ENCODE results near the gene ELMOD3. TPM values are rescaled to one million over a fixed set of nuclear protein-coding genes. Genes with fewer than 3 reads are reported as not detected.

ELMOD3 gene
- total and polyA plus RNA-seq, 9 of the 15 experiments (the other 6 are each of a cell fraction or from before 2014, with no cell fraction given): 2.7 to 18.7 (median 11.6) TPM

GRCh38 chr2:85353876-85354285 is 688 bp upstream of the ELMOD3 start (continued):
- TF ChIP-seq ZNF561 (CRISPR knock-in tag; conservative IDR thresholded peaks at IDR 0.05): no peak
- TF ChIP-seq TSC22D4 (tag; IDR thresholded peaks at IDR 0.05): no peak
- TF ChIP-seq MAFF (IDR thresholded peaks at IDR 0.05; ENCODE audit: low read length): no peak
- peak; percentile 78 for TF ChIP-seq JUND (IDR thresholded peaks at IDR 0.05; ENCODE audit: borderline replicate concordance, low read depth, low read length)
- TF ChIP-seq JUND (tag; IDR thresholded peaks at IDR 0.05; ENCODE audit: borderline replicate concordance, low read depth, low read length): peak; percentile 57; the same call in 1 of the 3 replicates
- TF ChIP-seq MTA1 (IDR thresholded peaks at IDR 0.05; ENCODE audit: borderline replicate concordance): no peak
- TF ChIP-seq ZBTB26 (CRISPR knock-in tag; IDR thresholded peaks at IDR 0.05): no peak
- no peak for TF ChIP-seq POLR3A (IDR thresholded peaks at IDR 0.05; ENCODE audit: borderline replicate concordance, extremely low read depth, insufficient read depth, insufficient read length)
- TF ChIP-seq MAZ (CRISPR knock-in tag; conservative IDR thresholded peaks at IDR 0.05 in 1 of 2, IDR thresholded peaks at IDR 0.05 in 1 of 2): 0 out of 4 replicates have a peak, but pooled peaks of 1 of the 2 experiments have one; percentile 18
- no peak for TF ChIP-seq BCL6 (CRISPR knock-in tag; IDR thresholded peaks at IDR 0.05)
- TF ChIP-seq BDP1 (IDR thresholded peaks at IDR 0.05; ENCODE audit: insufficient read depth, insufficient read length): no peak
- TF ChIP-seq PRPF4 (IDR thresholded peaks at IDR 0.05; ENCODE audit: insufficient read depth, low read depth, low read length, poor library complexity, severe bottlenecking): no peak
- no peak for TF ChIP-seq SRSF3 (IDR thresholded peaks at IDR 0.05; ENCODE audit: insufficient read depth, low read length)
- no peak for TF ChIP-seq MTF1 (CRISPR knock-in tag; IDR thresholded peaks at IDR 0.05; ENCODE audit: borderline replicate concordance)
- no peak for TF ChIP-seq PTTG1 (tag; IDR thresholded peaks at IDR 0.05; ENCODE audit: low read depth)
- TF ChIP-seq, protein P1, sequence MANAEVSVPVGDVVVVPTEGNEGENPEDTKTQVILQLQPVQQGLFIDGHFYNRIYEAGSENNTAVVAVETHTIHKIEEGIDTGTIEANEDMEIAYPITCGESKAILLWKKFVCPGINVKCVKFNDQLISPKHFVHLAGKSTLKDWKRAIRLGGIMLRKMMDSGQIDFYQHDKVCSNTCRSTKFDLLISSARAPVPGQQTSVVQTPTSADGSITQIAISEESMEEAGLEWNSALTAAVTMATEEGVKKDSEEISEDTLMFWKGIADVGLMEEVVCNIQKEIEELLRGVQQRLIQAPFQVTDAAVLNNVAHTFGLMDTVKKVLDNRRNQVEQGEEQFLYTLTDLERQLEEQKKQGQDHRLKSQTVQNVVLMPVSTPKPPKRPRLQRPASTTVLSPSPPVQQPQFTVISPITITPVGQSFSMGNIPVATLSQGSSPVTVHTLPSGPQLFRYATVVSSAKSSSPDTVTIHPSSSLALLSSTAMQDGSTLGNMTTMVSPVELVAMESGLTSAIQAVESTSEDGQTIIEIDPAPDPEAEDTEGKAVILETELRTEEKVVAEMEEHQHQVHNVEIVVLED (CRISPR knock-in tag; IDR thresholded peaks at IDR 0.05): no peak
- TF ChIP-seq EHMT2 (IDR thresholded peaks at IDR 0.05): 0 out of 2 replicates have a peak, but pooled peaks have one; percentile 14
- TF ChIP-seq CREM (IDR thresholded peaks at IDR 0.05; ENCODE audit: low read depth): 0 out of 2 replicates have a peak, but pooled peaks have one; percentile 18
- TF ChIP-seq PYGO2 (tag; IDR thresholded peaks at IDR 0.05): no peak
- no peak for TF ChIP-seq ESRRA (IDR thresholded peaks at IDR 0.05; ENCODE audit: borderline replicate concordance, low read depth)
- TF ChIP-seq, protein P2, sequence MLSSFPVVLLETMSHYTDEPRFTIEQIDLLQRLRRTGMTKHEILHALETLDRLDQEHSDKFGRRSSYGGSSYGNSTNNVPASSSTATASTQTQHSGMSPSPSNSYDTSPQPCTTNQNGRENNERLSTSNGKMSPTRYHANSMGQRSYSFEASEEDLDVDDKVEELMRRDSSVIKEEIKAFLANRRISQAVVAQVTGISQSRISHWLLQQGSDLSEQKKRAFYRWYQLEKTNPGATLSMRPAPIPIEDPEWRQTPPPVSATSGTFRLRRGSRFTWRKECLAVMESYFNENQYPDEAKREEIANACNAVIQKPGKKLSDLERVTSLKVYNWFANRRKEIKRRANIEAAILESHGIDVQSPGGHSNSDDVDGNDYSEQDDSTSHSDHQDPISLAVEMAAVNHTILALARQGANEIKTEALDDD (IDR thresholded peaks at IDR 0.05): peak; percentile 12; the same call in 1 of the 2 replicates
- no peak for TF ChIP-seq GABPB1 (CRISPR knock-in tag; IDR thresholded peaks at IDR 0.05)
- no peak for TF ChIP-seq ZNF174 (CRISPR knock-in tag; IDR thresholded peaks at IDR 0.05)
- no peak for TF ChIP-seq HMG20B (CRISPR knock-in tag; IDR thresholded peaks at IDR 0.05)
- TF ChIP-seq CBFA2T2 (conservative IDR thresholded peaks at IDR 0.05): 0 out of 2 replicates have a peak, but pooled peaks have one; percentile 4

All from K562 (cell line).